CD8-positive, alpha-beta memory T cell (primary cell): ENCODE results near the gene PTK6. TPM values are rescaled to one million over a fixed set of nuclear protein-coding genes. Genes with fewer than 3 reads are reported as not detected.
A peak's percentile ranks its signal among the peaks of the same experiment; 100 is the strongest.
"Not testable (repeated sequence)": the region's sequence is repeated elsewhere in the genome, so short reads cannot be mapped to it uniquely, and the experiment has no call there.

Experiments
- CTCF ChIA-PET: fragments of 350-600 bp; sonication (Branson Sonifier 250); formaldehyde crosslinking; loops from one replicate; lab custom pipeline; 2021; ENCODE audit warnings: antibody characterized with exemption; lab: Charles Lee
- POLR2A ChIA-PET: fragments of 350-600 bp; sonication (Branson Sonifier 250); formaldehyde crosslinking; loops from one replicate; lab custom pipeline; 2021; ENCODE audit warnings: antibody characterized with exemption; lab: Charles Lee
- DNase-seq, 5 donors: peaks; one replicate each; pipeline versions ENCODE4 v3.0.0 to v3.0.0-alpha.2; 2020 to 2022; ENCODE audit warnings: mixed read lengths in 1 of 5
- H3K27ac ChIP-seq: one replicate; pipeline ENCODE4 v1.7.0; 2013; ENCODE audit warnings: low read depth, mild to moderate bottlenecking, low read length, moderate library complexity
- H3K27me3 ChIP-seq: 2 replicates; pipeline ENCODE4 v1.7.0; 2013; ENCODE audit warnings: low read length, mild to moderate bottlenecking; ENCODE audit not compliant: insufficient read depth, poor library complexity, severe bottlenecking
- H3K36me3 ChIP-seq: 2 replicates; pipeline ENCODE4 v1.7.0; 2013; ENCODE audit warnings: mild to moderate bottlenecking, low read length, moderate library complexity; ENCODE audit not compliant: insufficient read depth
- H3K4me1 ChIP-seq: 2 replicates; pipeline ENCODE4 v1.7.0; 2013; ENCODE audit warnings: mild to moderate bottlenecking, low read length, moderate library complexity; ENCODE audit not compliant: insufficient read depth
- H3K4me3 ChIP-seq: 2 replicates; pipeline ENCODE4 v1.7.0; 2013; ENCODE audit warnings: mild to moderate bottlenecking, low read length
- H3K9me3 ChIP-seq: 2 replicates; pipeline ENCODE4 v1.7.0; 2013; ENCODE audit warnings: mild to moderate bottlenecking, low read length
- H3K27ac Mint-ChIP-seq, 8 donors: one replicate each; pipeline ENCODE4 v1.8.0; 2020 to 2021; ENCODE audit warnings: mixed read lengths in 8 of 8, mild to moderate bottlenecking in 6 of 8, inconsistent platforms in 3 of 8, moderate library complexity in 3 of 8
- H3K27me3 Mint-ChIP-seq, 2 donors: one replicate each; pipeline ENCODE4 v1.8.0; 2020 to 2021; ENCODE audit warnings: mixed read lengths in 2 of 2, mild to moderate bottlenecking in 1 of 2, moderate library complexity in 1 of 2
- H3K36me3 Mint-ChIP-seq, 3 donors: one replicate each; pipeline ENCODE4 v1.8.0; 2020 to 2021; ENCODE audit warnings: mixed read lengths in 3 of 3, inconsistent platforms in 1 of 3, mild to moderate bottlenecking in 1 of 3
- H3K4me1 Mint-ChIP-seq, 3 donors: one replicate each; pipeline ENCODE4 v1.8.0; 2020 to 2021; ENCODE audit warnings: mixed read lengths in 3 of 3, inconsistent platforms in 1 of 3, mild to moderate bottlenecking in 1 of 3
- H3K4me3 Mint-ChIP-seq, 7 donors: one replicate each; pipeline ENCODE4 v1.8.0; 2020 to 2021; ENCODE audit warnings: mixed read lengths in 7 of 7, mild to moderate bottlenecking in 6 of 7, moderate library complexity in 4 of 7, inconsistent platforms in 2 of 7
- H3K9me3 Mint-ChIP-seq, 5 donors: one replicate each; pipeline ENCODE4 v1.8.0; 2020 to 2022; ENCODE audit warnings: mixed read lengths in 5 of 5, mild to moderate bottlenecking in 3 of 5, moderate library complexity in 2 of 5, inconsistent platforms in 1 of 5
- polyA plus RNA-seq: library from polyadenylated mRNA; unstranded; fragments of 300-500 nt; fragmentation: Illumina TruSeq; gene quantifications from one replicate; pipeline ENCODE4 v1.2.3, GENCODE V29; 2021
- total RNA-seq, 2 experiments: library from RNA; stranded (reverse); gene quantifications; one replicate each; pipeline ENCODE4 v1.2.3, GENCODE V29; 2021

Gene PTK6
- total and polyA plus RNA-seq, 3 experiments from 2014 or later: 0.16 to 0.31 (median 0.18) TPM

DNA sequence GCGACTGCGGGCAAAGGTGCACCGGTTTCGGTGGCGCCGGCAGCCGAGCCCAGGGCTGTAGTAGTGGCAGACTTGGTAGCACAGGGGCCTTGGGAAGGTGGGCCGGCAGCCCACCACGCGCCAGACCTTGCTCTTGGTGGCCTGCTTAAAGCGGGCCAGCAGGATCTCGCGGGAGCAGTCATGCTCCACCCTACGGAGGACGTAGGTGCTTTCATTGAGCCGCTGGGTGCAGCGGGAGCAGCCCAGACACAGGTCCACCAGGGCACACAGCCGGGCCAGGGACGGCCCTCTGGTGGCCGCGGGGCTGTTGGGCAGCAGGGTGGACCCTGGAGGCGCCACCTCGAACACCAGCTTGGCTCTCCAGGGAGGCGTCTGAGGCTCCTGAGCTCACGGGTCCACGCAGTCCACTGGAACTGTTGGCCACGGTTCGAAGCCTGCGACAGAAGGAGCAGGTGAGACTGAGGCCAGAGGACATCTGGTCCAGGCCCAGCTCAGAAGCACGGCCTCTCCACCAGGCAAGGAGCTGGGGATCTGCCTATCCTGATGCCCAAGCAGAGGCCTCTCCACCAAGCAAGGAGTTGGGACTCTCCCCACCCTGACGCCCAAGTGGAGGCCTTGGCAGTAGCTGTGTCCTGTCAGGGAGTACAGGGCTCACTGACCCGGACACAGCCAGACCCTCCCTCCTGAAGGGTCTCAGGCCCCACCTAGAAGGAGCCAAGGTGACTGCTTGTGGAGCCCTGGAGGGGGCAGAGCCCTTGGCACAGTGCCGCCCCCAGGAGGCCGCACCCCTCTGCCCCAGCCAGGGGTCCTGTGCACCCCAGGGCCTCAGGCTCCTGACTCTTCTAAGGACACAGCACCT lies 35.8 kb upstream of the PTK6 start:
- Histone ChIP-seq H3K4me1 (peaks cover 32% of the 10 kb centered on the region), H3K27me3 (no peaks in the 10 kb centered on the region), H3K36me3 (no peaks in the 10 kb centered on the region), H3K4me3 (peak overlapping the region; percentile 62), H3K9me3 (no peaks in the 10 kb centered on the region), H3K27ac (peak overlapping the region; percentile 70)
- Mint-ChIP-seq H3K4me3 (peak overlapping the region; percentile 66 to 94 (median 78)), H3K27me3 (peaks cover 0 to 4% of the 10 kb centered on the region in 2 donors), H3K36me3 (no peaks in the 10 kb centered on the region), H3K27ac (peak overlapping the region in 7 of 8 donors; percentile 3 to 94 (median 80)), H3K9me3 (no peaks in the 10 kb centered on the region), H3K4me1 (peaks cover 10 to 20% (median 14%) of the 10 kb centered on the region in 3 donors)
- DNase-seq: no peak
- POLR2A ChIA-PET: interaction anchor here (0.9 to 1.9 kb wide), 3 partner anchors 35 to 54 kb away, joined by 3 to 7 read pairs (median 6); partner anchors contain the start of genes GMEB2 and PPDPF
- CTCF ChIA-PET: interaction anchor here (1.0 to 4.0 kb wide), 5 partner anchors 9 to 85 kb away, joined by 3 to 20 read pairs (median 4); partner anchors contain the start of genes PPDPF, PTK6 and RTEL1

- Mint-ChIP-seq H3K36me3 (no peaks in the 10 kb centered on the region), H3K4me1 (peaks cover 17 to 28% (median 21%) of the 10 kb centered on the region in 3 donors), H3K4me3 (no peak overlapping the region), H3K27ac (no peak overlapping the region), H3K9me3 (no peaks in the 10 kb centered on the region), H3K27me3 (peaks cover 0 to 4% of the 10 kb centered on the region in 2 donors)
- CTCF ChIA-PET: interaction anchor here (0.9 to 4.0 kb wide), 4 partner anchors 9 to 34 kb away, joined by 3 to 20 read pairs (median 3); partner anchors contain the start of genes FNDC11 and PTK6
- H3K4me1 ChIP-seq: peaks cover 40% of the 10 kb centered on the region
- POLR2A ChIA-PET: no interaction called here
- no peaks in the 10 kb centered on the region for H3K27me3 ChIP-seq
- H3K9me3 ChIP-seq: no peaks in the 10 kb centered on the region
- no peak for DNase-seq
- H3K27ac ChIP-seq: no peak overlapping the region
- no peaks in the 10 kb centered on the region for H3K36me3 ChIP-seq
- no peak overlapping the region for H3K4me3 ChIP-seq
These were observed 35.1 kb upstream of the PTK6 start for GRCh38 chr20:63572071-63572787.

DNA sequence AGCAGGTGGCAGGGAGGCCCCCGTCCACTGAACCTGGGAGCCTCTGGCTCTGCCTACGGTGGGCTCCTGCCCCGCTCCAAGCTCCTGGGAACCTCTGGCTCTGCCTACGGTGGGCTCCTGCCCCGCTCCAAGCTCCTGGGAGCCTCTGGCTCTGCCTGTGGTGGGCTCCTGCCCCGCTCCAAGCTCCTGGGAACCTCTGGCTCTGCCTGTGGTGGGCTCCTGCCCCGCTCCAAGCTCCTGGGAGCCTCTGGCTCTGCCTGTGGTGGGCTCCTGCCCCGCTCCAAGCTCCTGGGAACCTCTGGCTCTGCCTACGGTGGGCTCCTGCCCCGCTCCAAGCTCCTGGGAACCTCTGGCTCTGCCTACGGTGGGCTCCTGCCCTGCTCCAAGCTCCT lies 33.9 kb upstream of the PTK6 start:
- DNase-seq, H3K4me3 ChIP-seq, H3K27ac ChIP-seq, H3K9me3 Mint-ChIP-seq, H3K36me3 Mint-ChIP-seq, H3K27me3 Mint-ChIP-seq, H3K9me3 ChIP-seq, H3K4me3 Mint-ChIP-seq, H3K27ac Mint-ChIP-seq, H3K27me3 ChIP-seq, H3K36me3 ChIP-seq, POLR2A ChIA-PET: not testable (repeated sequence)
- H3K4me1 ChIP-seq: peaks cover 44% of the 10 kb centered on the region
- CTCF ChIA-PET: interaction anchor here (1.2 kb wide), 1 partner anchor 17 kb away, joined by 3 read pairs; the partner anchor contains the start of gene FNDC11
- peaks cover 16 to 32% (median 17%) of the 10 kb centered on the region in 3 donors for H3K4me1 Mint-ChIP-seq

DNA sequence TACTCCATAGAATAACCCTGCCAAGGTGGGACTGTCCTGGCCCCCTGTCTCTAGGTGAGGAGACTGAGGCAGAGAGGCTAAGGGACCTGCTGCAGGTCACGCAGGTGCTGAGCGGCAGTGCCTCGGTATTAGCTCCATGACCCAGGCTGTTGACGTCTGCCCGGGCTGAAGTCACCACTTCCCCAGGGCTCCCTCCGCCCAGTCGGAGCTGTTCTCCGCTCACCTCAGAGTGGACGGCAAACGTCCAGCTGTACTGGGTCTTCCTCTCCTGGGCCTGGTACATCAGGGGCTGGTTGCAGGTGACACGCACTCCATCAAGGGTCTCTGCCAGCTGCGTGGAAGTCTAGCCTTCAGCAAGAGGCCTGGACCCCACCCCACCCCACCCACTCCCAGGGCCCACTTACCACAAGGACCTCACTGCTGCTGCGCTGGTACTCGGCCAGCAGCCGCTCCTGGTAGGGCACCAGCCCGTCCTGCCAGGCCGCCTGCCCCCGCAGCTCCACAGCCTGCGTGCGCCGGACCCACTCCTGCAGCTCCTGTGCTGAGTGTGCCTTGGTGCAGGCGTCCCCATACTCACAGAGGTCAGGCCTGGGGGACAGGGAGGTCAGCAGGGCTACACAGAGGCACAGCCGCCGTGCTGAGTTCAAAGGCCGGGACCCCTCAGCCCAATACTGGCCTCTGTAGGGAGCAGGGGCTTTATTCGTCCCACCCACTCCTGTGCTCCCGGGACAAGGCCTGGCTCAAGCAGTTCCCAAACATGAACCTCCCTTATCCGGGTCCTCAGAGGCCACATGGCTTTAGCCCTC lies 33.3 kb upstream of the PTK6 start:
- H3K9me3 Mint-ChIP-seq: no peaks in the 10 kb centered on the region
- H3K36me3 ChIP-seq: no peaks in the 10 kb centered on the region
- DNase-seq: no peak
- no peak overlapping the region for H3K4me3 ChIP-seq
- H3K27me3 ChIP-seq: no peaks in the 10 kb centered on the region
- H3K9me3 ChIP-seq: no peaks in the 10 kb centered on the region
- H3K27me3 Mint-ChIP-seq: no peaks in the 10 kb centered on the region
- peaks cover 44% of the 10 kb centered on the region for H3K4me1 ChIP-seq
- H3K4me3 Mint-ChIP-seq: peak overlapping the region in 3 of 7 donors; percentile 3 to 40 (median 36)
- ChIA-PET POLR2A (interaction anchor here (2.0 kb wide), 1 partner anchor 50 kb away, joined by 11 read pairs; the partner anchor contains the start of gene PPDPF), CTCF (no interaction called here)
- H3K36me3 Mint-ChIP-seq: peaks cover 0 to 2% (median 0%) of the 10 kb centered on the region in 3 donors
- peaks cover 16 to 32% (median 17%) of the 10 kb centered on the region in 3 donors for H3K4me1 Mint-ChIP-seq
- H3K27ac Mint-ChIP-seq: peak overlapping the region in 1 of 8 donors; percentile 74
- no peak overlapping the region for H3K27ac ChIP-seq

- CTCF ChIA-PET: interaction anchor here (0.9 to 5.4 kb wide), 2 partner anchors 16 to 31 kb away, joined by 3 to 27 read pairs; partner anchors contain the start of gene PTK6
- no peaks in the 10 kb centered on the region for H3K9me3 ChIP-seq
- peak overlapping the region; percentile 28 to 85 (median 56) for H3K4me3 Mint-ChIP-seq
- H3K27ac Mint-ChIP-seq: no peak overlapping the region
- H3K9me3 Mint-ChIP-seq: no peaks in the 10 kb centered on the region
- peaks cover 38% of the 10 kb centered on the region for H3K4me1 ChIP-seq
- H3K27ac ChIP-seq: no peak overlapping the region
- POLR2A ChIA-PET: interaction anchor here (2.0 to 2.1 kb wide), 2 partner anchors 49 to 73 kb away, joined by 4 to 11 read pairs; partner anchors contain the start of gene PPDPF
- H3K27me3 ChIP-seq: no peaks in the 10 kb centered on the region
- H3K4me1 Mint-ChIP-seq: peaks cover 14 to 32% (median 17%) of the 10 kb centered on the region in 3 donors
- H3K36me3 ChIP-seq: no peaks in the 10 kb centered on the region
- H3K27me3 Mint-ChIP-seq: no peaks in the 10 kb centered on the region
- no peak for DNase-seq
- no peak overlapping the region for H3K4me3 ChIP-seq
- peaks cover 0 to 6% (median 0%) of the 10 kb centered on the region in 3 donors for H3K36me3 Mint-ChIP-seq
These were observed 32.1 kb upstream of the PTK6 start for GRCh38 chr20:63568986-63569949.

DNA sequence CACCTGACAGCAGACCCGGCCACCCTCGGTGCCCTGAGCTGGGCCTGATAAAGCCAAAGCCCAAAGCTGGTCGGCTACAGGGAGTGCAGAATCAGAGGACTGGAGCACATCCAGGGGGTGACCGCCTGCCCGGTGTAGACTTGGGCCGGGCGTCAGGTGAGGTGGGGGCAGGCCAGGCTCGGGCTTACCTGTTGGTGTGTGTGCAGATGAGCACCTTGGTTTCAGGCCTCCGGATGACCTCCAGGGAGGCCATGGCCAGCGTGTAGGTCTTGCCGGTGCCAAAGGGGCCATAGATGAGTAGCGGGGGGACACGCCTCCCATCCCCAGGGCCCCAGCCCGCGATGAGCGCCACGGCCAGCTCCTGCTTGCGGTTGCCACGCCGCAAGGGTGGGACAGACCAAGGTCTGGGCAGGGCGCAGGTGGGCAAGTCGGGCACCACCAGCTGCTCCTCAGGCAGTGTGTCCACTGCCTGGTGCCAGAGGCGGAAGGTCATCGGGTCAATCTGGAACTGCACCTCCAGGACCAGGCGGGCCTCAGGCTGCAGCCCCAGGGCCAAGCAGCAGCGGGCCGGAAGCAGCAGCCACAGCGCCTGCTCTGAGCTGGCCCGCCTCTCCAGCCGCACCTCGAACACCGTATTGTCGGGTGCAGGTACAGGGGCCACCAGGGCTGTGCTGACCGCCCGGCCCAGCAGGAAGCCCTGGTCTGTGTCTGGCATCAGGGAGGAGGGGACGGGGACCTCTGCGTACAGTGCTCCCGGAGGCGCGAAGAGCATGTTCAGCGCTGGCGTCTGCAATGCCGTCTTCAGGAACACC lies 31.2 kb upstream of the PTK6 start:
- Histone ChIP-seq H3K4me1 (peaks cover 36% of the 10 kb centered on the region), H3K9me3 (no peaks in the 10 kb centered on the region), H3K4me3 (peak overlapping the region; percentile 59), H3K36me3 (no peaks in the 10 kb centered on the region), H3K27me3 (no peaks in the 10 kb centered on the region), H3K27ac (no peak overlapping the region)
- H3K4me3 Mint-ChIP-seq: peak overlapping the region; percentile 51 to 93 (median 77)
- H3K9me3 Mint-ChIP-seq: no peaks in the 10 kb centered on the region
- DNase-seq: no peak
- peaks cover 0 to 9% (median 0%) of the 10 kb centered on the region in 3 donors for H3K36me3 Mint-ChIP-seq
- peak overlapping the region in 6 of 8 donors; percentile 63 to 89 (median 80) for H3K27ac Mint-ChIP-seq
- H3K27me3 Mint-ChIP-seq: no peaks in the 10 kb centered on the region
- ChIA-PET POLR2A (interaction anchor here (1.8 to 2.1 kb wide), 2 partner anchors 48 to 73 kb away, joined by 4 to 9 read pairs; partner anchors contain the start of gene PPDPF), CTCF (interaction anchor here (0.9 to 5.4 kb wide), 3 partner anchors 13 to 30 kb away, joined by 3 to 27 read pairs (median 7); partner anchors contain the start of gene PTK6)
- peaks cover 14 to 32% (median 17%) of the 10 kb centered on the region in 3 donors for H3K4me1 Mint-ChIP-seq
